ENCODE results near the gene FNDC7. TPM values are rescaled to one million over a fixed set of nuclear protein-coding genes. Genes with fewer than 3 reads are reported as not detected.

Gene FNDC7
- total and polyA plus RNA-seq, 9 of the 15 experiments (the other 6 are each of a cell fraction or from before 2014, with no cell fraction given): not detected

DNA sequence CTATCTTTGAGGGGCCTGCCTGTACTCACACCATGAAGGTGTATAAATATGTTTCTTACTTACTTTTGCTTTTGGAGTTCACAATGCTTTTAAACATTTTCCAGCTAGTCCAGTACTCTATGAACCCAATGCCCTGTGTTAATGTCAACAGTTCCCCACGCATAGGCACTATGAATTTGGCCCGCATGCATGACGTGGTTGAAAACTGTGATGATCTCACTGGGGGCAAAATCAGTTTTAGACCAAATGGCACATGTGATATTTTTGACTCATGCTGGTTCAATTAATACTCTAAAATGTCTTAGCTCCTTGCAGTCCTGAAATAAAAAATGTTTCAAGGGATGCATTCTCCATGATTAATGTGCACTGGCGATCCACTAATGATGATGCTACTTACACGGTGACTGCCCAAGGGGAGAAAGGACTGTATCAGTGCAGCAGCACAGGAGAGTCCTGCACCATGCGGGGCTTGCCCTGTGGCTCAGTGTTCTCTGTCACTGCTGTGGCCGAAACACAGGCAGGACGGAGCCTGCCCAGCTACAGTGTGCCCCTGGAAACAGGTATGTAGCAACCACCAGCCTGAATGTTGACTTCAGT lies 15.7 kb downstream of the FNDC7 start:
- H3K27me3 ChIP-seq (ENCODE audit: control insufficient read depth in 2 of 2, insufficient read depth in 2 of 2, low read length in 2 of 2): peaks cover 21 to 25% of the 10 kb centered on the region in 2 experiments; a peak in 4 of 5 replicates
- H3K4me2 ChIP-seq (ENCODE audit: insufficient read depth, low read length): no peak overlapping the region
- FAIRE-seq (no peak), DNase-seq (ENCODE audit: extremely low read depth in 1 of 4, low spot score in 3 of 4) (no peak), ATAC-seq (peak; percentile 36; the same call in 2 of the 3 replicates)
- no peaks in the 10 kb centered on the region for H3K36me3 ChIP-seq (ENCODE audit: control insufficient read depth, insufficient read depth, low read length)
- H3K27ac ChIP-seq (ENCODE audit: extremely low read depth, low read depth, low read length): no peak overlapping the region
- in situ Hi-C loops (cut with MboI): no loop called here
- ChIA-PET CTCF (ENCODE audit: low intra/inter-chr PET ratio) (no interaction called here), POLR2A (interaction anchor here (0.8 to 1.7 kb wide), 3 partner anchors 9 to 24 kb away, joined by 3 to 6 read pairs (median 4); no protein-coding TSS in a partner anchor)
- no peaks in the 10 kb centered on the region for H3K9me1 ChIP-seq (ENCODE audit: control insufficient read depth, insufficient read depth, low read length)
- 18% methylated on average over 8 of the region's 8 CpGs for WGBS (ENCODE audit: insufficient coverage, low coverage, missing lambda C conversion rate)
- no TSS peak for BruUV-seq (replicated peaks)
- H3K9me3 ChIP-seq (replicated peaks; ENCODE audit: control insufficient read depth, insufficient read depth, low read depth, low read length): no peaks in the 10 kb centered on the region
- peaks cover 0 to 3% of the 10 kb centered on the region in 2 experiments; a peak in 1 of 5 replicates for H3K4me1 ChIP-seq (replicated peaks in 1 of 2; ENCODE audit: control insufficient read depth in 2 of 2, insufficient read depth in 2 of 2, low read length in 2 of 2)
- H3K4me3 ChIP-seq: no peak overlapping the region
- intact Hi-C loops (cut with micrococcal nuclease): no loop called here
- H4K20me1 ChIP-seq (replicated peaks; ENCODE audit: control insufficient read depth, insufficient read depth, low read length): no peaks in the 10 kb centered on the region
- no peaks in the 10 kb centered on the region for H3K79me2 ChIP-seq (ENCODE audit: control insufficient read depth, insufficient read depth, low read length)
- TF ChIP-seq, protein P1, sequence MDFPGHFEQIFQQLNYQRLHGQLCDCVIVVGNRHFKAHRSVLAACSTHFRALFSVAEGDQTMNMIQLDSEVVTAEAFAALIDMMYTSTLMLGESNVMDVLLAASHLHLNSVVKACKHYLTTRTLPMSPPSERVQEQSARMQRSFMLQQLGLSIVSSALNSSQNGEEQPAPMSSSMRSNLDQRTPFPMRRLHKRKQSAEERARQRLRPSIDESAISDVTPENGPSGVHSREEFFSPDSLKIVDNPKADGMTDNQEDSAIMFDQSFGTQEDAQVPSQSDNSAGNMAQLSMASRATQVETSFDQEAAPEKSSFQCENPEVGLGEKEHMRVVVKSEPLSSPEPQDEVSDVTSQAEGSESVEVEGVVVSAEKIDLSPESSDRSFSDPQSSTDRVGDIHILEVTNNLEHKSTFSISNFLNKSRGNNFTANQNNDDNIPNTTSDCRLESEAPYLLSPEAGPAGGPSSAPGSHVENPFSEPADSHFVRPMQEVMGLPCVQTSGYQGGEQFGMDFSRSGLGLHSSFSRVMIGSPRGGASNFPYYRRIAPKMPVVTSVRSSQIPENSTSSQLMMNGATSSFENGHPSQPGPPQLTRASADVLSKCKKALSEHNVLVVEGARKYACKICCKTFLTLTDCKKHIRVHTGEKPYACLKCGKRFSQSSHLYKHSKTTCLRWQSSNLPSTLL (IDR thresholded peaks at IDR 0.05): no peak
- TF ChIP-seq TFAM (CRISPR knock-in tag; conservative IDR thresholded peaks at IDR 0.05): no peak
- TF ChIP-seq TCF7 (IDR thresholded peaks at IDR 0.05; ENCODE audit: borderline replicate concordance): no peak
- no peak for TF ChIP-seq PTBP1 (IDR thresholded peaks at IDR 0.05; ENCODE audit: low read depth, low read length)
- peak; percentile 15; the same call in 1 of the 2 replicates for TF ChIP-seq ZNF41 (CRISPR knock-in tag; conservative IDR thresholded peaks at IDR 0.05)
- TF ChIP-seq ATF3 (IDR thresholded peaks at IDR 0.05): peak; percentile 13; the same call in 1 of the 2 replicates
- TF ChIP-seq ATF3 (CRISPR knock-in tag; conservative IDR thresholded peaks at IDR 0.05): no peak
- no peak for TF ChIP-seq ETV6 (IDR thresholded peaks at IDR 0.05; ENCODE audit: borderline replicate concordance in 1 of 2, low read depth in 2 of 2, low read length in 1 of 2)
- no peak for TF ChIP-seq ETV6 (CRISPR knock-in tag; IDR thresholded peaks at IDR 0.05; ENCODE audit: borderline replicate concordance)
- TF ChIP-seq ARNT (IDR thresholded peaks at IDR 0.05): no peak
- no peak for TF ChIP-seq PURB (CRISPR knock-in tag; IDR thresholded peaks at IDR 0.05; ENCODE audit: low read depth)
- TF ChIP-seq ATF1 (CRISPR knock-in tag; IDR thresholded peaks at IDR 0.05): no peak
- peak; percentile 23; the same call in 1 of the 2 replicates for TF ChIP-seq ATF1 (tag; IDR thresholded peaks at IDR 0.05)
- H3K9ac ChIP-seq (ENCODE audit: insufficient read depth in 1 of 2, low read depth in 2 of 2, low read length in 2 of 2): no peak overlapping the region
- peak overlapping the region; percentile 44 for H2AFZ ChIP-seq (ENCODE audit: low read depth, low read length)
